OCI-LY7 (cell line): ENCODE data around the gene FA2H.

Source experiments
- EZH2phosphoT487 ChIP-seq: fragments of 200-600 bp; sonication (generic); IDR thresholded peaks from 2 replicates; pipeline ENCODE4 v1.6.1; 2018; ENCODE audit warnings: low read depth, borderline replicate concordance, mild to moderate bottlenecking, mixed run types, antibody characterized with exemption, low read length, moderate library complexity, mixed read lengths
- TF ChIP-seq, protein P1 (sequence below): fragments of 200-600 bp; sonication (generic); conservative IDR thresholded peaks from 2 replicates; pipeline ENCODE4 v1.5.1; 2014; ENCODE audit warnings: mild to moderate bottlenecking, antibody characterized with exemption, low read length, moderate library complexity, mixed read lengths

DNA sequence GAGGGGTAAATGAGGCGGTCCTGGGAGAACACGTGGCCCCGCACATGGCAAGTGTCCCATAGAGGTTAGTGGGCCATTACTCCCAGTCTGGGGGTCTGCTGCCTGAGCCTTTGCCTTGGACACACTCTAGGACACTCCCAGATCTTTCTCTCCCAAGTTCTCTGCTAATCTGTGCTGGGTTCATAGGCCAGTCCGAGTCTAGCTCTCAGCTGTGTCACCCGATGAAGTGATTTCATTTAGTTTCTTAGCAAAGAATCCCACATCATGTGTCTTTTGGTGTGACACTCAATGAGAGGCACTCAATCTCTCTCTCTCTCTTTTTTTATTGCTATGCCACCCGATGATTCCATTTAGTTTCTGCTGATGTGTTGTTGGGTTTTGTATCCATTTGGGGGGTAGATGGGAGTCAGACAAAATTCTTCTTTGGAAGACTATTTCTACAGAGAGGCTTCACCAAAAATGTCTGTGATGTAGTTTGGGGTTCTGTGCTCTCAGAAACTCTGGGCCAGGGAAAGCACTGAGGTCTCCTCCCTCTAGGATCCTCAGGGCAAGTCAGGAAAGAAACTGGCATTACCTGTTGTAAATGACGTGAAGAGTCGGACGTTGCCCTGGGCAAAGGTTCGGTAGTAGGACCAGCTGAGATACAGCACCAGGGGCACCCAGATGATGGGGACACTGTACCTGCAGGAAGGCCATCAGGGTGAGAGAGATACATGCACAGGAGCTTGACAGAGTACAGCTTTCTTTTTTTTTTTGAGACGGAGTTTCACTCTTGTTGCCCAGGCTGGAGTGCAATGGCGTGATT is 48.8 kb downstream of the FA2H start:
- TF ChIP-seq, protein P1, sequence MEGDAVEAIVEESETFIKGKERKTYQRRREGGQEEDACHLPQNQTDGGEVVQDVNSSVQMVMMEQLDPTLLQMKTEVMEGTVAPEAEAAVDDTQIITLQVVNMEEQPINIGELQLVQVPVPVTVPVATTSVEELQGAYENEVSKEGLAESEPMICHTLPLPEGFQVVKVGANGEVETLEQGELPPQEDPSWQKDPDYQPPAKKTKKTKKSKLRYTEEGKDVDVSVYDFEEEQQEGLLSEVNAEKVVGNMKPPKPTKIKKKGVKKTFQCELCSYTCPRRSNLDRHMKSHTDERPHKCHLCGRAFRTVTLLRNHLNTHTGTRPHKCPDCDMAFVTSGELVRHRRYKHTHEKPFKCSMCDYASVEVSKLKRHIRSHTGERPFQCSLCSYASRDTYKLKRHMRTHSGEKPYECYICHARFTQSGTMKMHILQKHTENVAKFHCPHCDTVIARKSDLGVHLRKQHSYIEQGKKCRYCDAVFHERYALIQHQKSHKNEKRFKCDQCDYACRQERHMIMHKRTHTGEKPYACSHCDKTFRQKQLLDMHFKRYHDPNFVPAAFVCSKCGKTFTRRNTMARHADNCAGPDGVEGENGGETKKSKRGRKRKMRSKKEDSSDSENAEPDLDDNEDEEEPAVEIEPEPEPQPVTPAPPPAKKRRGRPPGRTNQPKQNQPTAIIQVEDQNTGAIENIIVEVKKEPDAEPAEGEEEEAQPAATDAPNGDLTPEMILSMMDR = no peak
- TF ChIP-seq EZH2phosphoT487 = no peak
